ENCODE results near the gene ZNF777.

Gene ZNF777

DNA sequence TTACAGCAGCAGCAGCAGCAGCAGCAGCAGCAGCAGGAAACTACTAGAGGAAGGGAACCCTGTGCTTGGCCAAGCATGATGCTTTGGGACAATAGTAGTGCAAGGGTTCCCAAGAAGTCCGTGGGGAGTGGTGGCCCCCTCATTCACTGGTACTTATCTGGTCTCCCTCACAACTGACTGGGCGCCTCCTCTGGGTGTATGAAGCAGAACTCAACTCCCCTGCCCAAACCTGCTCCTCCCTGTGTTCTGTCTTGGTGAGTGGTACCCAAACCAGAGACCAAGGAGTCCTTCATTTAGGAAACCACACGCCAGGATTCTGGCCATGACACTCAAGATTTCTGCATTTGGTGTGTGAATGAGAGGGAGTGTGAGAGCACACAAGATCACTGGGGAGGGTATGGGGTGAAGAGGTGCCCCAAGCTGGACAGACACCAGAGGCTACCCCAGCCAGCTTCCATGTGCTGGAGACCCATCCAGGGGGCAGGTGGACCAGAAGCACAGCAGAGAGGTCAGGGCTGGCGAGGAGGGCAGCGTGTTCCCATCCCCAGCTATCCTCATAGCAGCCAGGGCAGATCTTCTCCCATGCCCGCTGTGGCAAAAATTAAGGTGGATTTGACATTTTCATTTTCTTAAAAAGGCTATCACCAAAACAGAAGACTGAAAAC, 10.6 kb upstream of the ZNF777 start:
- Histone ChIP-seq H2BK120ac (ENCODE audit: insufficient read depth, low read length, poor library complexity) (no peak overlapping the region), H3K18ac (ENCODE audit: low read length) (no peak overlapping the region), H3K23ac (ENCODE audit: low read length) (no peak overlapping the region), H3K27me3 (ENCODE audit: insufficient read depth, low read length) (no peaks in the 10 kb centered on the region), H3K4me2 (ENCODE audit: low read length) (no peak overlapping the region), H2BK5ac (ENCODE audit: low read depth, low read length, poor library complexity) (no peak overlapping the region), H2BK12ac (ENCODE audit: low read length) (no peak overlapping the region), H3K4ac (ENCODE audit: low read depth, low read length) (no peak overlapping the region), H2AK5ac (ENCODE audit: low read length) (no peak overlapping the region), H3K14ac (ENCODE audit: low read length) (no peak overlapping the region), H3K4me3 (ENCODE audit: low read depth, low read length) (no peak overlapping the region), H3K79me2 (ENCODE audit: control insufficient read depth, insufficient read depth, low read length, poor library complexity) (no peaks in the 10 kb centered on the region), H3K27ac (ENCODE audit: low read depth, low read length) (no peak overlapping the region), H3K4me1 (ENCODE audit: control insufficient read depth in 1 of 2, insufficient read depth in 2 of 2, low read length in 2 of 2) (no peaks in the 10 kb centered on the region), H3K9ac (ENCODE audit: low read length) (no peak overlapping the region), H4K91ac (ENCODE audit: low read depth, low read length) (no peak overlapping the region), H3K79me1 (ENCODE audit: low read length) (no peaks in the 10 kb centered on the region), H3K9me3 (ENCODE audit: insufficient read depth, low read depth, low read length) (peaks cover 2% of the 10 kb centered on the region), H4K12ac (ENCODE audit: low read depth, low read length) (no peak overlapping the region), H4K8ac (ENCODE audit: low read depth, low read length) (no peak overlapping the region), H3K36me3 (ENCODE audit: control insufficient read depth in 1 of 2, insufficient read depth in 2 of 2, low read length in 2 of 2) (peaks cover 37 to 40% of the 10 kb centered on the region in 2 experiments), H2AFZ (ENCODE audit: insufficient read depth, low read length, poor library complexity) (no peak overlapping the region)
- DNase-seq, result no peak
- no CpG with 5 or more reads among the region's 6 CpGs for WGBS (ENCODE audit: extremely low coverage, insufficient coverage, insufficient read length)

GRCh38 chr7:149469806-149470205, 8.9 kb upstream of the ZNF777 start:
- Histone ChIP-seq H3K23ac (ENCODE audit: low read length) (peak overlapping the region; percentile 11), H3K79me2 (ENCODE audit: control insufficient read depth, insufficient read depth, low read length, poor library complexity) (no peaks in the 10 kb centered on the region), H3K9me3 (ENCODE audit: insufficient read depth, low read depth, low read length) (peaks cover 2% of the 10 kb centered on the region), H4K8ac (ENCODE audit: low read depth, low read length) (no peak overlapping the region), H2AK5ac (ENCODE audit: low read length) (no peak overlapping the region), H2BK120ac (ENCODE audit: insufficient read depth, low read length, poor library complexity) (no peak overlapping the region), H3K79me1 (ENCODE audit: low read length) (no peaks in the 10 kb centered on the region), H3K36me3 (ENCODE audit: control insufficient read depth in 1 of 2, insufficient read depth in 2 of 2, low read length in 2 of 2) (peaks cover 26% of the 10 kb centered on the region in 2 experiments), H3K27ac (ENCODE audit: low read depth, low read length) (no peak overlapping the region), H2AFZ (ENCODE audit: insufficient read depth, low read length, poor library complexity) (no peak overlapping the region), H3K14ac (ENCODE audit: low read length) (no peak overlapping the region), H3K4me1 (ENCODE audit: control insufficient read depth in 1 of 2, insufficient read depth in 2 of 2, low read length in 2 of 2) (no peaks in the 10 kb centered on the region), H3K4me3 (ENCODE audit: low read depth, low read length) (no peak overlapping the region), H3K4me2 (ENCODE audit: low read length) (no peak overlapping the region), H2BK12ac (ENCODE audit: low read length) (no peak overlapping the region), H3K18ac (ENCODE audit: low read length) (no peak overlapping the region), H4K91ac (ENCODE audit: low read depth, low read length) (no peak overlapping the region), H4K12ac (ENCODE audit: low read depth, low read length) (no peak overlapping the region), H3K4ac (ENCODE audit: low read depth, low read length) (no peak overlapping the region), H3K27me3 (ENCODE audit: insufficient read depth, low read length) (no peaks in the 10 kb centered on the region), H2BK5ac (ENCODE audit: low read depth, low read length, poor library complexity) (no peak overlapping the region), H3K9ac (ENCODE audit: low read length) (no peak overlapping the region)
- no peak for DNase-seq
- no CpG with 5 or more reads among the region's 8 CpGs for WGBS (ENCODE audit: extremely low coverage, insufficient coverage, insufficient read length)

DNA sequence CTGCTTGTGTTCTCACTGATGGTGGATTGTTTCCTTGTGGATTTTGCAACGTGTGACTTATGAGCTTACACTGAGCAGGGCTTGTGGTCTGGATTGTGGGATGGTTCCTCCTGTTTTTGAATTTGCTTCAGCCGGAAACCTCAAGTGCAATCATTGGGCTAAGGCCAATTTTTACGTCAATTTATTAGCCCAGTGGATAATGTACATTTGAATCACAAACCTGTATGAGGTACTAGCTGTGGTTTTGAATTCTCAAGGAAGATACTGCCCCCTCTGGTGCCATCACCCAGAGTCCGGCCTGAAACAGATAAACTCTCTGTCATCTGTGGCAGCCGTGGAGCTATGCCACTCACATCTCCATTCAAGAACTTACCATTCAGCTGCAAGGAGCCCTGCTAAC, 7.3 kb upstream of the ZNF777 start:
- Histone ChIP-seq H3K4me2 (ENCODE audit: low read length) (no peak overlapping the region), H3K27ac (ENCODE audit: low read depth, low read length) (no peak overlapping the region), H2AK5ac (ENCODE audit: low read length) (no peak overlapping the region), H3K79me2 (ENCODE audit: control insufficient read depth, insufficient read depth, low read length, poor library complexity) (no peaks in the 10 kb centered on the region), H3K9me3 (ENCODE audit: insufficient read depth, low read depth, low read length) (no peaks in the 10 kb centered on the region), H4K12ac (ENCODE audit: low read depth, low read length) (no peak overlapping the region), H3K23ac (ENCODE audit: low read length) (no peak overlapping the region), H2BK120ac (ENCODE audit: insufficient read depth, low read length, poor library complexity) (no peak overlapping the region), H4K91ac (ENCODE audit: low read depth, low read length) (no peak overlapping the region), H3K4me1 (ENCODE audit: control insufficient read depth in 1 of 2, insufficient read depth in 2 of 2, low read length in 2 of 2) (no peaks in the 10 kb centered on the region), H4K8ac (ENCODE audit: low read depth, low read length) (no peak overlapping the region), H3K27me3 (ENCODE audit: insufficient read depth, low read length) (no peaks in the 10 kb centered on the region), H3K4ac (ENCODE audit: low read depth, low read length) (no peak overlapping the region), H2BK12ac (ENCODE audit: low read length) (no peak overlapping the region), H3K4me3 (ENCODE audit: low read depth, low read length) (no peak overlapping the region), H3K18ac (ENCODE audit: low read length) (no peak overlapping the region), H2AFZ (ENCODE audit: insufficient read depth, low read length, poor library complexity) (no peak overlapping the region), H3K9ac (ENCODE audit: low read length) (no peak overlapping the region), H3K14ac (ENCODE audit: low read length) (no peak overlapping the region), H2BK5ac (ENCODE audit: low read depth, low read length, poor library complexity) (no peak overlapping the region), H3K79me1 (ENCODE audit: low read length) (no peaks in the 10 kb centered on the region), H3K36me3 (ENCODE audit: control insufficient read depth in 1 of 2, insufficient read depth in 2 of 2, low read length in 2 of 2) (peaks cover 11 to 12% of the 10 kb centered on the region in 2 experiments)
- WGBS (ENCODE audit: extremely low coverage, insufficient coverage, insufficient read length), result no CpG with 5 or more reads among the region's 5 CpGs
- DNase-seq, result peak in 1 of 2 donors; percentile 29

- Histone ChIP-seq H3K18ac (ENCODE audit: low read length) (no peak overlapping the region), H3K23ac (ENCODE audit: low read length) (no peak overlapping the region), H3K4me3 (ENCODE audit: low read depth, low read length) (no peak overlapping the region), H2AFZ (ENCODE audit: insufficient read depth, low read length, poor library complexity) (no peak overlapping the region), H2BK12ac (ENCODE audit: low read length) (no peak overlapping the region), H3K27me3 (ENCODE audit: insufficient read depth, low read length) (no peaks in the 10 kb centered on the region), H3K4me1 (ENCODE audit: control insufficient read depth in 1 of 2, insufficient read depth in 2 of 2, low read length in 2 of 2) (no peaks in the 10 kb centered on the region), H3K27ac (ENCODE audit: low read depth, low read length) (no peak overlapping the region), H4K8ac (ENCODE audit: low read depth, low read length) (no peak overlapping the region), H3K79me1 (ENCODE audit: low read length) (no peaks in the 10 kb centered on the region), H3K4ac (ENCODE audit: low read depth, low read length) (no peak overlapping the region), H2BK120ac (ENCODE audit: insufficient read depth, low read length, poor library complexity) (no peak overlapping the region), H2AK5ac (ENCODE audit: low read length) (no peak overlapping the region), H3K36me3 (ENCODE audit: control insufficient read depth in 1 of 2, insufficient read depth in 2 of 2, low read length in 2 of 2) (peaks cover 6% of the 10 kb centered on the region in 2 experiments), H4K12ac (ENCODE audit: low read depth, low read length) (no peak overlapping the region), H3K14ac (ENCODE audit: low read length) (no peak overlapping the region), H3K79me2 (ENCODE audit: control insufficient read depth, insufficient read depth, low read length, poor library complexity) (no peaks in the 10 kb centered on the region), H4K91ac (ENCODE audit: low read depth, low read length) (no peak overlapping the region), H3K4me2 (ENCODE audit: low read length) (no peak overlapping the region), H3K9ac (ENCODE audit: low read length) (no peak overlapping the region), H3K9me3 (ENCODE audit: insufficient read depth, low read depth, low read length) (no peaks in the 10 kb centered on the region), H2BK5ac (ENCODE audit: low read depth, low read length, poor library complexity) (no peak overlapping the region)
- DNase-seq, result peak; percentile 77 to 86
- no CpG with 5 or more reads among the region's 1 CpG for WGBS (ENCODE audit: extremely low coverage, insufficient coverage, insufficient read length)
Observed at GRCh38 chr7:149467321-149467859, 6.5 kb upstream of the ZNF777 start.
